ENCODE results near the gene ZNF574. TPM values are rescaled to one million over a fixed set of nuclear protein-coding genes. Genes with fewer than 3 reads are reported as not detected.

The ZNF574 gene
- total RNA-seq, 1 experiment from 2014 or later, result 15.7 TPM

GRCh38 chr19:42115705-42116104, 39.7 kb downstream of the ZNF574 start:
- peaks cover 9% of the 10 kb centered on the region for H3K4me1 ChIP-seq (ENCODE audit: control insufficient read depth, insufficient read depth, low read length)
- no peaks in the 10 kb centered on the region for H3K9me3 ChIP-seq (ENCODE audit: control insufficient read depth, insufficient read depth, low read depth, low read length)
- intact Hi-C loops (cut with micrococcal nuclease; ENCODE audit: unreplicated experiment) (no loop called here), in situ Hi-C loops (cut with HindIII; ENCODE audit: low pct_unique_long_range_greater_than_20kb, low sequenced_read_pairs) (no loop called here)
- no TSS peak for BruUV-seq (replicated peaks)
- H3K36me3 ChIP-seq (ENCODE audit: control insufficient read depth, insufficient read depth, low read length), result no peaks in the 10 kb centered on the region
- no peak for ATAC-seq
- ChIA-PET POLR2A (no interaction called here), CTCF (no interaction called here)
- H3K27ac ChIP-seq (ENCODE audit: low read length), result no peak overlapping the region
- no peak for DNase-seq (ENCODE audit: low read depth, low spot score)
- TF ChIP-seq REST (IDR thresholded peaks at IDR 0.05; ENCODE audit: insufficient read depth in 1 of 2, low read depth in 2 of 2, low read length in 1 of 2) (no peak), CTCF (IDR thresholded peaks at IDR 0.05) (no peak), POLR2AphosphoS5 (IDR thresholded peaks at IDR 0.05; ENCODE audit: low read depth, low read length) (no peak), SIN3A (IDR thresholded peaks at IDR 0.05; ENCODE audit: borderline replicate concordance, insufficient read depth, low read depth, low read length) (no peak), TCF7L2 (IDR thresholded peaks at IDR 0.05; ENCODE audit: low read depth, low read length) (no peak)
- H3K27me3 ChIP-seq (ENCODE audit: control insufficient read depth, insufficient read depth, low read length), result no peaks in the 10 kb centered on the region
- no peak overlapping the region for H3K4me3 ChIP-seq (ENCODE audit: low read depth in 2 of 2, low read length in 2 of 2)

GRCh38 chr19:42116308-42117075, 40.5 kb downstream of the ZNF574 start:
- Histone ChIP-seq H3K4me3 (ENCODE audit: low read depth in 2 of 2, low read length in 2 of 2) (no peak overlapping the region), H3K9me3 (ENCODE audit: control insufficient read depth, insufficient read depth, low read depth, low read length) (no peaks in the 10 kb centered on the region), H3K27ac (ENCODE audit: low read length) (no peak overlapping the region), H3K27me3 (ENCODE audit: control insufficient read depth, insufficient read depth, low read length) (no peaks in the 10 kb centered on the region), H3K36me3 (ENCODE audit: control insufficient read depth, insufficient read depth, low read length) (no peaks in the 10 kb centered on the region), H3K4me1 (ENCODE audit: control insufficient read depth, insufficient read depth, low read length) (peaks cover 9% of the 10 kb centered on the region)
- intact Hi-C loops (cut with micrococcal nuclease; ENCODE audit: unreplicated experiment) (no loop called here), in situ Hi-C loops (cut with HindIII; ENCODE audit: low pct_unique_long_range_greater_than_20kb, low sequenced_read_pairs) (no loop called here)
- BruUV-seq (replicated peaks), result no TSS peak
- TF ChIP-seq CTCF (IDR thresholded peaks at IDR 0.05) (no peak), SIN3A (IDR thresholded peaks at IDR 0.05; ENCODE audit: borderline replicate concordance, insufficient read depth, low read depth, low read length) (no peak), TCF7L2 (IDR thresholded peaks at IDR 0.05; ENCODE audit: low read depth, low read length) (no peak), REST (IDR thresholded peaks at IDR 0.05; ENCODE audit: insufficient read depth in 1 of 2, low read depth in 2 of 2, low read length in 1 of 2) (no peak), POLR2AphosphoS5 (IDR thresholded peaks at IDR 0.05; ENCODE audit: low read depth, low read length) (no peak)
- ATAC-seq, result no peak
- CTCF ChIA-PET, result no interaction called here
- DNase-seq (ENCODE audit: low read depth, low spot score), result no peak
- POLR2A ChIA-PET, result no interaction called here
